HG03139 (cell line): ENCODE data around the gene FAM53A.

Experiments used
- ATAC-seq: cut with Tn5 transposase; IDR thresholded peaks from one replicate; pipeline ENCODE4 v1.9.1; 2021; ENCODE audit not compliant: unreplicated experiment

The FAM53A gene

GRCh38 chr4:1625600-1626138, 58.4 kb downstream of the FAM53A start:
- no peak for ATAC-seq

DNA sequence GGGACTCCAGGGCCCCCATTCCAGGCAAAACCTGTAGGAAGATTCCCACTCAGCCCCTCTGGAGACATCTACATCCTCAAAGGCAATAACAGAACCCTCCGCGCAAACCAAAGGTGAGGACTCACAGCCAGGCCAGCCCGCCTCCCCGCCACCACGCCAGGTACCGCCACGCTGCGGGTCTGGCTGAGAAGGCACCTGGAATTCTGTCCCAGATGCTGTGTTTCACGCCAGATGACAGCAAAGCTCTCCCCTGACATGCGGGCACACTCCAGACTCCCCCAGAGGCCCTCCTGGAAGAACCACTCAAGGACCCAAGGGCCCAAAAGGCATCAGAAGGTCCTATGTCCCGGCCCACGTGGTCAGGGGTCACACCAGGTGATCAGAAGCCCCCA, 59.6 kb downstream of the FAM53A start:
- ATAC-seq, result no peak

DNA sequence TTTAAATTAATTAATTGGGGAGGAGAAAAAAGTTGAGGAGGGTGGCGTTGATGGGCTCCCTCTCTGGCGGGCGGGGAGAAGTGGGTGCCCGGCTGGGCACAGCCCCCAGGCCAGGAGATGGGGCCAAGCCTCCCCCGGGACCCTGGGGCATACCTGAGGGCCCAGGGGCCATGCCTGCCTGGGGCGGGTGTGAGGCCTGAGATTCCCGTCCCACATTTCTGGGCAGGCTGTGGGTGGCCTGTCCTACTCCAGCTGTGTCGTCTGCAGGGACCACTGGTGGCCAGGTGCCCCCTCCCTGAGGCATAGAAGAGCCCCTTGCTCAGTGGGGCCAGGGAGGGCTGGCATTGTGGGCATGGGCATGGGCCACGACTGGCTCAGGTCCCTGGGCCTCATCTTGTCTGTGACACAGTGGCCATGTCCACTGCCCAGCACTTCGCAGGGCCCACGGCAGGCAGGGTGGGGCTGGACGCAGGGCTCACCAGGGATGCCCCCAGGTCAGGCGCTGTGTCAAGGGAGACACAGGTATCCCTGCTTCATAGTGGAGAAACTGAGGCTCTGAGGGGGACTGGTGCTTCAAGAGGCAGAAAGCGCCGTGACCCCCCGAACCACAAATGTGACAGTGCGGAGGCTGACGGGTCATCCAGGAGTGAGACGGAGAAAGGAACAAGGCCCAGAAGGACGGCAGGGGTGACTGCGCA, 60.1 kb downstream of the FAM53A start:
- no peak for ATAC-seq

DNA sequence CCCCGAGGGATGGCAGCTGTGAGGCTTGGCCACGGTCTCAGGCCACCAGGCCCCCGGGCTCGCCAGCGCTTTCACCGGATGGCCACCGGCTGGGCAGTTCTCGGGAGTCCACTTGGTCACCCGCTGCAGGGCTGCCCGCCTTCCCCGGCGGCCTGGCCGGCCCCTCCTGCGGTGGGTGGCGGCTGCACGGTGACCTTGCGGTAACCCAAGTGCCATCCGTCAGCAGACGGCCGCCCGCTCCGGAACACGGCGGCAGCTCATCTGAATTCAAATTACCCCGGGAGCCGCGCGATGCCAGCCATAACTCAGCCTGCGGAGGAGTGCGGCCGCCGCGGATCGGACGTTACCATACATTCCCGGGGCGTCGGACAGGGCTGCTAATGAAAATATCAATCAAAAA, 60.7 kb downstream of the FAM53A start:
- no peak for ATAC-seq

DNA sequence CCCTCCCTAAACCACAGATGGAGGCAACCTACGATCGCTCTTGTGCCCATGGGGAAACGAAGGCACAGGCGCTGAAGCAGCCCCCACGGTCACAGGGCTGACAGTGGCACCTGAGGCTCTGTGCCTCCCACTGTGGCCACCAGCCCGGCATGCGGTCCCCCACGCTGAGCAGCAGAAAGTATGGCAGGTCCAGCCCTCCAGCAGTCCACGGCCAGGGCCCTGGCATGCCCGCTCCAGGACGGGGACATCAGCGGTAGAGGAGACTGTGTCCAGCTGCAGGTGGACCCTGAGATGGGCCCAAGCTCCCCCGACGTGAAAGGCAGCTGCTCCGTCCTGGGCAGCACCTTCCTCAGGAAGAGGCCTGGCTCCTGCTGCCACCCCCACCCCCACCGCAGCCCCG, 61.2 kb downstream of the FAM53A start:
- no peak for ATAC-seq

GRCh38 chr4:1622238-1622637, 61.9 kb downstream of the FAM53A start:
- no peak for ATAC-seq

DNA sequence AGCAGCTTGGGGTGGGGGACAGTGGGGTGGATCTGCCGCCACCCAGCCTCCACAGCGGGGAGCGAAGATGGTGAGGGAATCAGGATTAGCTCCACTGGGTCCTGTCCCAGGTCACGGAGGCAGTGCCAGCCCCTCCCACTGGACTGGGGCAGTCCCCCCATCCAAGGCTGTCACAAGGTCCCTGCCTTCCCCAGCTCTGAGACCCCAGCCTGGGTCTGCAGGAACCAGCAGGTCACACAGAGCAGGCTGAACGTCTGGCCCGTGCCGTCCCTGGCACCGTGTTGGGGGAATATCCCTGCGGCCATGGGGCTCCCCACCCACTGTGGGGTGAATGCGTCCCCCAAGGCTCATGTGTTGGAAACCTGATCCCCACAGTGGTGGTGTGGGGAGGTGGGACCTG, 62.6 kb downstream of the FAM53A start:
- ATAC-seq, result no peak

DNA sequence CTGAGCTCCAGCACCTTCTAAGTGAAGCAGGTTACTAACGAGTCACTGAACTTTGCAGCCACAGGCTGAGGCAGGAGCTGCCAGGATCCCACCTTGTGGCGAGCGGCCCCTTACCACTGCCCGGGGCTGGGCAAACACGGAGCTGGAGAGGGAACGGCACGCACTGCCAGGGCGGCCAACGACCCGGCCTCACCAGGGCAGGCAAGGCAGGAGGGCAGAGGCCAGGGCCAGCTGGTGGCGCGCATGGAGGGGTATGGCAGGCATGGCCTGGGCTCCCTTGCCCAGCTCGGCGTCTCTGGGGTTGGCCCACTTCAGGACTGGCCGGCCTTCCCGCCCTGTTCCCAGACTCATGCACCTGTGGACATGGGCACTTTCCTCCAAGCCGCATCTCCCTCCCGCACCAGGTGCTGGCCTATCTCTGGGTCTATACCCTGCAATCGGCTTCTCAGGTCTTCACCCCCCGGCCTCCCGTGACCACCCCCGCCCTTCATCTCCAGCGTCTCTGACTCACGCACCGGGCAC, 64.9 kb downstream of the FAM53A start:
- no peak for ATAC-seq

- no peak for ATAC-seq
Measured at GRCh38 chr4:1618438-1618837, 65.7 kb downstream of the FAM53A start.

DNA sequence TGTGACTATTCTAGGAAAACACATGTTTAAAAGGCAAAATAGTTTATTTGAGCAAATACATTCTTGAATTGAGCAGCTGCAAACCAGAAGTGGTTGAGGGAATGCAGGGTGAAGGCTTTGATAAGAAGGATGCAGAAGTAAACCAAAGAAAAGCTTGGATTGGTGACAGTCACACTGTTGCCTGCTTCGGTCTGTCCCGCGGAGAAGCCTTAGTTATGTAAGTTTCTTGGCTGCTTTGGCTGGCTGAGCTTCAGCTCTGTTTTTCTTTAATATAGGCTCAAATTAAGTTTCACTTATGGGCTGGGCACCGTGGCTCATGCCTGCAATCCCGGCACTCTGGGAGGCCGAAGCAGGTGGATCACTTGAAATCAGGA, 67.6 kb downstream of the FAM53A start:
- no peak for ATAC-seq

GRCh38 chr4:1615786-1616556, 68.1 kb downstream of the FAM53A start:
- no peak for ATAC-seq

DNA sequence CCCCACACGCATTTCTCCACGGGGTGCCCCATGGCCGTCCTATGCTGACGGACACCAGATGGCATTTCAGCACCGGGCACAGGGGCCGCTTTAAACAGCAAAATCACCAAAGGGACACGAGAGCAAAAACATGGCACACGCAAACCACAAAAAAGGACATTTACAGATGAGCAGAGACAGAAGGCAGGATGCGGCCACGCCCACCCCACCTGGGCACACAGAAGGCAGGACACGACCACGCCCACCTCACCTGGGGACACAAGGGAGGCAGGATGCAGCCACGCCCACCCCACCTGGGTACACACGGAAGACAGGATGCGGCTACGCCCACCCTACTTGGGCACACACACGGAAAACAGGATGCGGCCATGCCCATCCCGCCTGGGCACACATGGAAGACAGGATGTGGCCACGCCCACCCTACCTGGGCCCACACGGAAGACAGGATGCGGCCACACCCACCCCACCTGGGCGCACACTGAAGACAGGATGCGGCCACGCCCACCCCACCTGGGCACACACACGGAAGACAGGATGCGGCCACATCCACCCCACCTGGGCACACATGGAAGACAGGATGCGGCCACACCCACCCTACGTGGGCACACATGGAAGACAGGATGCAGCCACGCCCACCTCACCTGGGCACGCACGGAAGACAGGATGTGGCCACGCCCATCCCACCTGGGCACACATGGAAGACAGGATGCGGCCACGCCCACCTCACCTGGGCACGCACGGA, 69.1 kb downstream of the FAM53A start:
- ATAC-seq, result no peak

- ATAC-seq, result no peak
Measured at GRCh38 chr4:1614502-1614853, 69.6 kb downstream of the FAM53A start.

DNA sequence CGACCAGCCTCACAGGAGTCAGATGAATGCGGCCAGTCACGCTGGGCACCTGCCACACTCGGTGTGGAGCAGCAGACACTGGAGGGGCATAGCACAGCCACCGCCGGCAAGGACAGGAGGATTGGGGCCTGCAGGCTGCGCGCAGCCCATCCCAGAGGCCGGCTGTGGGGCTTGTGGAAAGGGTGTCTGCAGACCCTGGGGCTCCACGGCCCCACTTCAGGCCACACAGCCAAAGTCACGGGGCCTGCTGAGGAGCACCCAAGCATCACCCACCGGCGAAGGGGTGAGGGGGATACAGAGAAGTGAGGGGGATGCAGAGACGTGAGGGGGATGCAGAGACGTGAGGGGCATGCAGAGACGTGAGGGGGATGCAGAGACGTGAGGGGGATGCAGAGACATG, 70.1 kb downstream of the FAM53A start:
- no peak for ATAC-seq

DNA sequence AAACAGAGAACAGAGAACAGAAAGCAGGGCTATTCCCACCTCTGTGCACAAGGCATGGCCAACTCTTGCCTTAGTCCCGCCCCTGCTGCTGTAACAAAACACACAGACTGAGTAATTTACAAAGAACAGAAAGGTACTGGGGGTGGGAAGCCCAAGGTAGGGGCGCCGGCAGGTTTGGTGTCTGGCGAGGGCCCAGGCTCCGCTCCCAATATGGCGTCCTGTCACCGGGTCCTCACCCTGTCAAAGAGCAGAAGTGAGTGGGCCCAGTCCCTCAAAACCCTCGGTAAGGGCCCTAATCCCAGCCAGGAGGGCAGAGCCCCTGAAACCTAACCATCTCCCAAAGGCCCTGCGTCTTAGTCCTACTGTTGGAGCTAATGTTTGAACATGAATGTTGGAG, 71.0 kb downstream of the FAM53A start:
- no peak for ATAC-seq

- no peak for ATAC-seq
Measured at GRCh38 chr4:1612278-1613098, 71.6 kb downstream of the FAM53A start.

- ATAC-seq, result no peak
Measured at GRCh38 chr4:1611501-1611870, 72.6 kb downstream of the FAM53A start.

DNA sequence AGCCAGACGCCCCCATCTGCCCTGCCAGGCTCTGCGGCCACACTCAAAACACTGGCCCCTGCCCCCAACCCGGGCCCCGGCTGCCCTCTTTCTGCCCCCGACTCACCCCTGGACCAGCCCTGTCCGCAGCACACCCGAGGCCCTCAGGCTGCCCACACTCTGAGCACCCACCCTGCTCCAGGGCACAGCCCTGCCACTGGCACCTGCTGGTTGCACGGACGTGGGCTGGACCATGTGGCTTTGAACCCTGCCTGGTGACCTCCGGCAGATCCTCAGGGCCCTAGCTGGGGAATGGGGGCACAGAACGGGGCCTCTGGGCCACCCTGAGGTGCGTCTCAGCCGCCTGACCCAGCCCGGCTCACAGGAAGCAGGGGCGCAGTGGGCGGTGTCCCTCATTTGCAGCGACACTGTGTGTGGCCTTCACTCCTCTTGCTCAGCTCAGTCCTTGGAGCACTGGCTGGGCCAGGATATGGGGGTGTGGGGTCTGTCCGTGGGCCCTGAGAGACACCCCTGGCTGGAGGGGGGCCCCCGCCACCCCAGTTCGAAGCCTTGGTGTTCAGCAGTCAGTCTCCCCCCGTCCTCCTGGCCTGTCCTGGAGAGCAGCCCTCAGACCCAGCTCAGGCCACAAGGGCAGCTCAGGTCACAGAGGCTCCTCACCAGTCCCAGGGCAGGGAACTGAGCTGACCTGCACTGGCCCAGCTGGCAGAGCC, 73.2 kb downstream of the FAM53A start:
- ATAC-seq, result no peak

DNA sequence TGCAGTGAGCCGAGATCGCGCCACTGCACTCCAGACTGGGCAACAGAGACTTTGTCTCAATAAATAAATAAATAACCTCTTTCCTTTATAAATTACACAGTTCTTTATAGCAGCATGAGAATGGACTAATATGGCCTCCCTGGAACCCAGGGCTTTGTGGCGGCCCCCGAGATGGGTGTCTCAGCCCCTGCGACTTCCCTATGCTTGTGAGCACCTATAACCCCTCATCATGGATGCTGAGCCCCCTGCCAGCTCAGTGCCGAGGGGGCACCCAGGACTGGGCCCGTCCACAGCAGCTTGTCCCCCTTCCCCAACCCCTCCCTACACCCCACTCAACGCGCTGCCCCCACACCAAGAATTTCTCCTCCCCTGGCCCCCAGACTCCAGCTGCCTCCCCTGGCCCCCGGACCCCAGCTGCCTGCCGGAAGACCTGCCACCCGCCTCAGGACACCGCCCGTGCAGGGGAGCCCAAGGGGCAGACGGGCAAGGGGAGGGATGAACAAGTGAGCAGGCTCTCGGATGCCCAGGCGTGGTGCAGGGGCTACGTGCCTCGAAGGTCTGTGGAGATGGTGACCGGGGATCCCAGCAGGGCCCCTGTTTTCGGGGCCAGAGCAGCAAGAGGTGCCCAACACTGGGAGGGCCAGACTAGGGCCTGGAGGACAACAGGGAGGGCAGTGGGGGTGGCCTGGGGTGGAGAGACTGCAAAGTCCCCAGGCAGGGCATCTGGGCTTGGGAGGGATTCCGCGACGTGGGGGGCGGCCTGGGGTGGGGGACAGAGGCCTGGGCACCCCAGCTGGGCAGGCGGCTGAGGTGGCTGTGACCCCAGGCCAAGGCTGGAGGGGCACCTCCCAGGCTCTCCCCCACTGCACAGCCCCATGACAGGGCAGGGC, 74.0 kb downstream of the FAM53A start:
- ATAC-seq, result no peak
